GM13977 (cell line): ENCODE data around the gene TET2.

Experiments
- DNase-seq: peaks from one replicate; pipeline ENCODE4 v3.0.0; 2012; ENCODE audit warnings: low spot score
- in situ Hi-C: fragments of 300-500 bp; cut with MboI; formaldehyde crosslinking; loops from one replicate; pipeline ENCODE4 v1.12.0; 2022; ENCODE audit warnings: low sequenced_read_pairs, low pct_unique_long_range_greater_than_20kb, mixed read lengths, inconsistent platforms; ENCODE audit not compliant: unreplicated experiment
- TF ChIP-seq, protein P1 (sequence below): IDR thresholded peaks from 2 replicates; pipeline ENCODE4 v1.5.1; 2012; ENCODE audit warnings: mild to moderate bottlenecking, control low read depth; ENCODE audit not compliant: insufficient read depth; ENCODE audit errors: extremely low read depth, missing control alignments

TET2 gene

DNA sequence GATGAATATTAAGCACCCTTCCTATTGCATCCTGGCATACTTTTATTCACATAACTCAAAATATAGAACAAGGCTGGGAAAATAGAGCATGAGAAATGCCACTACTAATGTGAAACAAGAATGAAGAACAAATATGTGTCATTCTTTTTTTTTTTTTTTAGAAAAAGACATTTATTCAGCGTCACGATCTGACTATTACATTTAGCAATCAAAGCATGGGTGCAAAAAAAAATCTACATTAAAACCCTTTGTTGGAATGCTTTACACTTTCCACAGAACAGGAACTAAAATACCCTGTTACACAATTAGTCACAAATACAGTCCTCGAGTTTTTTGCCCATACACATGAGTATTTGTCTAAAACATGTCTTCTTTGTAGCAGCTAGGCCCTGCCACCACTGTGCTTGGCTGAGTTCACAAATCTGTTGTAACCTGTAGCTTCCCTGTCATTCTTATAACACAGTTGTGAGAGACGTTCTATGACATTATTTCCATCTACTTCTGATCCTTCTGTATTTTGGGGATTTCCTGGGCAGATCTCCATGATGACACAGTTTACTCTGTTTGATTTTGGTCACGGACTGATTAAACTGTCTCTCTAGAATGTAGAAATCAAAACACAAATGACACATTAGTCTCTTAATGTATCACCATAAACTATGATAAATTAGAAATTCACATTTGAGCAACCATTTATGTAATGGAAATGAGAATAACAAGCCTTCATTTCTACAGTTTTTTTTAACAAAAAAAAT is 9.4 kb upstream of the TET2 start:
- TF ChIP-seq, protein P1, sequence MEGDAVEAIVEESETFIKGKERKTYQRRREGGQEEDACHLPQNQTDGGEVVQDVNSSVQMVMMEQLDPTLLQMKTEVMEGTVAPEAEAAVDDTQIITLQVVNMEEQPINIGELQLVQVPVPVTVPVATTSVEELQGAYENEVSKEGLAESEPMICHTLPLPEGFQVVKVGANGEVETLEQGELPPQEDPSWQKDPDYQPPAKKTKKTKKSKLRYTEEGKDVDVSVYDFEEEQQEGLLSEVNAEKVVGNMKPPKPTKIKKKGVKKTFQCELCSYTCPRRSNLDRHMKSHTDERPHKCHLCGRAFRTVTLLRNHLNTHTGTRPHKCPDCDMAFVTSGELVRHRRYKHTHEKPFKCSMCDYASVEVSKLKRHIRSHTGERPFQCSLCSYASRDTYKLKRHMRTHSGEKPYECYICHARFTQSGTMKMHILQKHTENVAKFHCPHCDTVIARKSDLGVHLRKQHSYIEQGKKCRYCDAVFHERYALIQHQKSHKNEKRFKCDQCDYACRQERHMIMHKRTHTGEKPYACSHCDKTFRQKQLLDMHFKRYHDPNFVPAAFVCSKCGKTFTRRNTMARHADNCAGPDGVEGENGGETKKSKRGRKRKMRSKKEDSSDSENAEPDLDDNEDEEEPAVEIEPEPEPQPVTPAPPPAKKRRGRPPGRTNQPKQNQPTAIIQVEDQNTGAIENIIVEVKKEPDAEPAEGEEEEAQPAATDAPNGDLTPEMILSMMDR = no peak
- in situ Hi-C loops = loop anchor here (25.0 kb wide), 1 partner anchor 325 kb away; the partner anchor contains the start of gene PPA2
- no peak for DNase-seq

GRCh38 chr4:105139646-105140045 is 7.0 kb upstream of the TET2 start:
- in situ Hi-C loops = loop anchor here (25.0 kb wide), 1 partner anchor 323 kb away; the partner anchor contains the start of gene PPA2
- TF ChIP-seq, protein P1 = no peak
- DNase-seq = no peak

- TF ChIP-seq, protein P1 = peak; percentile 37
- no peak for DNase-seq
- in situ Hi-C loops = loop anchor here (25.0 kb wide), 1 partner anchor 321 kb away; the partner anchor contains the start of gene PPA2
Measured at GRCh38 chr4:105140684-105141490, 5.8 kb upstream of the TET2 start.

GRCh38 chr4:105145156-105145902 is 1.3 kb upstream of the TET2 start:
- TF ChIP-seq, protein P1 = no peak
- in situ Hi-C loops = loop anchor here (25.0 kb wide), 1 partner anchor 317 kb away; the partner anchor contains the start of gene PPA2
- DNase-seq = peak; percentile 43

- in situ Hi-C loops = loop anchor here (25.0 kb wide), 1 partner anchor 316 kb away; the partner anchor contains the start of gene PPA2
- TF ChIP-seq, protein P1 = no peak
- DNase-seq = no peak
Measured at GRCh38 chr4:105145903-105146275, 787 bp upstream of the TET2 start.

- TF ChIP-seq, protein P1 = no peak
- DNase-seq = no peak
- in situ Hi-C loops = loop anchor here (25.0 kb wide), 1 partner anchor 315 kb away; the partner anchor contains the start of gene PPA2
Measured at GRCh38 chr4:105147016-105147552, 408 bp downstream of the TET2 start.
